GM12801 (cell line): ENCODE measurements around the gene WDR72.

Experiments
- CTCF ChIP-seq: IDR thresholded peaks from one replicate; pipeline ENCODE4 v1.5.1; 2011; ENCODE audit warnings: control low read depth; ENCODE audit not compliant: insufficient read length; ENCODE audit errors: extremely low read depth

Gene WDR72

GRCh38 chr15:53625260-53625659, 134.2 kb downstream of the WDR72 start:
- no peak for TF ChIP-seq CTCF

DNA sequence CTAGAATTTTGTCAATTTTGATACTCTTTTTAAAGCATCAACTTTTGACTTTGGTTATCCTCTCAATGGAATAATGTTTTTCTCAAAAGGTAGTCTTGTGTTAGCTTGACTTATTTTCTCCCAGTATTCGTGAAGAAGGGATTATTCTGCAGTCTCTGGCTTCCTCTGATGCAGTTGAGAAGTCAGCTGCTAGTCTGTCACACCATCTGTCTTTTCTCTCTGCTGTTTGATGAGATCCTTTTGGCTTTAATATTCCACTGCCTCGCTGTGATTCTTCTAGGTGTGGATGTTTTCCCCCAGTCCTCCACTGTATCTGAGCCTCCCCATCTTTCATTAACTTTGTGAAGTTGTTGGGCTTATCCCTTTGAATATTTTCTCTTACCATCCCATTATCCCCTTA, 141.0 kb downstream of the WDR72 start:
- TF ChIP-seq CTCF: no peak

- TF ChIP-seq CTCF: no peak
Measured at GRCh38 chr15:53611145-53611920, 148.1 kb downstream of the WDR72 start.

DNA sequence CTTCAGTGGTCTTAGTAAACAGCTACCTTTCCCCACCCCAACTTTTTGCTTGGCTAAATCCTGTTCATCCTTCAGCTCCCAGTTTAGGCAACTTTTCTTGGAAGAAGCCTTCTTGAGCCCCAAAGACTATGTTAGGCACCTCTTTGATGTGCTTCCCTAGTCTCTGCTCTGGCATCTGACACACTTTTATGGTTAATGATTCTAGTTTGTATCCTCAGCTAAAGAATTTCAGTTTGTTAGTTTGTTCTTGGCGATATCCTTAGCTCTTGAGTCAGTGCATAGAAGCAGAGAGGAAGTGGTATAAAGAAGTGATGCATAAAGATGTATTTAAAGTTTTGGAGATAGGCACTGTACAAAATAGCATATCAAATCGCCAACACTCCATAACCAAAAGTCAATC, 168.4 kb downstream of the WDR72 start:
- TF ChIP-seq CTCF: no peak

DNA sequence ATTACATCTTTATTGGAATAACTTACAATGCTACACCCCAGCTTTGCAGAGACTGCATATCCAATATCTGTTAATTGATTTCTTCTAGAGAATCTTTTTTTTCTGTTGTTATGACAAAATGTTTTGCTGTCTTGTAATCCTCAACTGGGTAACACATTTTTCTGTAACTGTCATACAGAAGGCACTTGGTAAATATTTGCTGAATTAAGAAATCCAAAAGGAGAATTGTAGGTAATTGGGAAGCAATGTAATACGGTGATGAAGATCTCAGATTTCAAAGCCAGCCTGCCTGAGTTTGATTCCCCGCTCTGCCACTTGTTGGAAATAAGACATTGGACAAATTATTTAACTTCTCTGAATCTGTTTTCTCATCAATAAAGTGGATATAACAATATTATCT, 169.1 kb downstream of the WDR72 start:
- no peak for TF ChIP-seq CTCF

- no peak for TF ChIP-seq CTCF
Measured at GRCh38 chr15:53589520-53590057, 169.9 kb downstream of the WDR72 start.

DNA sequence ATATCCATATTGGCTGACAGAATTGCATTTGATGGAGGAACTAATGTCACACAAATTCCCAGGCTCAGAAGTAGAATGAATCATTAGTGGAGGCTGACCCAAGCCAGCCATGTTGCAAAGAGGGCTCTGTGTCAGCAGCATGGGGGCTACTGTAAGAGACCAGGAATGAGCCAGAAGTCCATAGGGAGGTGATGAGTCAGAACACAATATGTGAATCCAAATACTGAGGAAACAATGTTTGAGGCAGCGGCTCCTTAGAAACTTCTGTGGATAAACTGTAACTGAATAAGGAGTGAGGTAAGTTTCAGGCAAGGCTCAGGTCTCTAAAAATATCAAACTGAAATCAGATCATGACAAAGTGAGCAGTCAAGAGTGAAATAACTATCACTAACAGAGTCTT, 170.7 kb downstream of the WDR72 start:
- no peak for TF ChIP-seq CTCF
